KOPT-K1 (cell line): Measurements from ENCODE around the gene PF4V1.

Experiments used
- H3K27ac ChIP-seq: fragments of 200-600 bp; sonication (generic); 2 replicates; pipeline ENCODE4 v1.5.1; 2016; ENCODE audit warnings: antibody characterized with exemption, mild to moderate bottlenecking, low read depth, low read length; ENCODE audit not compliant: poor library complexity, severe bottlenecking
- H3K36me3 ChIP-seq: fragments of 200-600 bp; sonication (generic); 2 replicates; pipeline ENCODE4 v1.5.1; 2017; ENCODE audit warnings: antibody characterized with exemption, mild to moderate bottlenecking, low read length, moderate library complexity; ENCODE audit not compliant: insufficient read depth
- H3K9me3 ChIP-seq: fragments of 200-600 bp; sonication (generic); 2 replicates; pipeline ENCODE4 v1.5.1; 2017; ENCODE audit warnings: antibody characterized with exemption, low read length, mild to moderate bottlenecking; ENCODE audit not compliant: insufficient read depth, poor library complexity, severe bottlenecking

Gene PF4V1

GRCh38 chr4:73859614-73860088 lies 6.6 kb downstream of the PF4V1 start:
- Histone ChIP-seq H3K36me3 (no peaks in the 10 kb centered on the region), H3K9me3 (no peaks in the 10 kb centered on the region), H3K27ac (no peak overlapping the region)

- no peaks in the 10 kb centered on the region for H3K36me3 ChIP-seq
- H3K27ac ChIP-seq: no peak overlapping the region
- no peaks in the 10 kb centered on the region for H3K9me3 ChIP-seq
These were observed 7.1 kb downstream of the PF4V1 start for GRCh38 chr4:73860181-73860580.

GRCh38 chr4:73860917-73861316 lies 7.8 kb downstream of the PF4V1 start:
- Histone ChIP-seq H3K9me3 (no peaks in the 10 kb centered on the region), H3K36me3 (no peaks in the 10 kb centered on the region), H3K27ac (no peak overlapping the region)

GRCh38 chr4:73862322-73862721 lies 9.2 kb downstream of the PF4V1 start:
- Histone ChIP-seq H3K9me3 (no peaks in the 10 kb centered on the region), H3K36me3 (no peaks in the 10 kb centered on the region), H3K27ac (no peak overlapping the region)

GRCh38 chr4:73864365-73864764 lies 11.3 kb downstream of the PF4V1 start:
- Histone ChIP-seq H3K9me3 (no peaks in the 10 kb centered on the region), H3K27ac (no peak overlapping the region), H3K36me3 (no peaks in the 10 kb centered on the region)

GRCh38 chr4:73864961-73865360 lies 11.9 kb downstream of the PF4V1 start:
- no peak overlapping the region for H3K27ac ChIP-seq
- no peaks in the 10 kb centered on the region for H3K9me3 ChIP-seq
- no peaks in the 10 kb centered on the region for H3K36me3 ChIP-seq

GRCh38 chr4:73865431-73866096 lies 12.5 kb downstream of the PF4V1 start:
- no peak overlapping the region for H3K27ac ChIP-seq
- no peaks in the 10 kb centered on the region for H3K36me3 ChIP-seq
- H3K9me3 ChIP-seq: no peaks in the 10 kb centered on the region

- no peaks in the 10 kb centered on the region for H3K9me3 ChIP-seq
- H3K36me3 ChIP-seq: no peaks in the 10 kb centered on the region
- no peak overlapping the region for H3K27ac ChIP-seq
These were observed 13.2 kb downstream of the PF4V1 start for GRCh38 chr4:73866246-73866645.

- no peaks in the 10 kb centered on the region for H3K9me3 ChIP-seq
- no peaks in the 10 kb centered on the region for H3K36me3 ChIP-seq
- H3K27ac ChIP-seq: no peak overlapping the region
These were observed 14.7 kb downstream of the PF4V1 start for GRCh38 chr4:73867783-73868182.

GRCh38 chr4:73868206-73869129 lies 15.4 kb downstream of the PF4V1 start:
- Histone ChIP-seq H3K9me3 (no peaks in the 10 kb centered on the region), H3K27ac (no peak overlapping the region), H3K36me3 (no peaks in the 10 kb centered on the region)

GRCh38 chr4:73869130-73870055 lies 16.3 kb downstream of the PF4V1 start, which contains the start of gene CXCL1:
CXCL1 (plus strand) TSS chr4:73869393; CDS start chr4:73869471, 78 bp downstream.
- Histone ChIP-seq H3K36me3 (no peaks in the 10 kb centered on the region), H3K27ac (no peak within 1 kb of the TSS), H3K9me3 (no peaks in the 10 kb centered on the region)

GRCh38 chr4:73870260-73870659 lies 17.2 kb downstream of the PF4V1 start:
- no peak overlapping the region for H3K27ac ChIP-seq
- H3K36me3 ChIP-seq: no peaks in the 10 kb centered on the region
- no peaks in the 10 kb centered on the region for H3K9me3 ChIP-seq

GRCh38 chr4:73870768-73871167 lies 17.7 kb downstream of the PF4V1 start:
- no peaks in the 10 kb centered on the region for H3K9me3 ChIP-seq
- H3K27ac ChIP-seq: no peak overlapping the region
- no peaks in the 10 kb centered on the region for H3K36me3 ChIP-seq

- no peaks in the 10 kb centered on the region for H3K9me3 ChIP-seq
- no peaks in the 10 kb centered on the region for H3K36me3 ChIP-seq
- H3K27ac ChIP-seq: no peak overlapping the region
These were observed 18.6 kb downstream of the PF4V1 start for GRCh38 chr4:73871511-73872310.
